KOPT-K1 (cell line): ENCODE measurements around the gene WFDC1.

Source experiments
- H3K27ac ChIP-seq: fragments of 200-600 bp; sonication (generic); 2 replicates; pipeline ENCODE4 v1.5.1; 2016; ENCODE audit warnings: antibody characterized with exemption, mild to moderate bottlenecking, low read depth, low read length; ENCODE audit not compliant: poor library complexity, severe bottlenecking
- H3K36me3 ChIP-seq: fragments of 200-600 bp; sonication (generic); 2 replicates; pipeline ENCODE4 v1.5.1; 2017; ENCODE audit warnings: antibody characterized with exemption, mild to moderate bottlenecking, low read length, moderate library complexity; ENCODE audit not compliant: insufficient read depth
- H3K9me3 ChIP-seq: fragments of 200-600 bp; sonication (generic); 2 replicates; pipeline ENCODE4 v1.5.1; 2017; ENCODE audit warnings: antibody characterized with exemption, low read length, mild to moderate bottlenecking; ENCODE audit not compliant: insufficient read depth, poor library complexity, severe bottlenecking

WFDC1 gene

GRCh38 chr16:84358601-84359295, 64.1 kb downstream of the WFDC1 start:
- H3K36me3 ChIP-seq, result no peaks in the 10 kb centered on the region
- H3K27ac ChIP-seq, result no peak overlapping the region
- H3K9me3 ChIP-seq, result no peaks in the 10 kb centered on the region

GRCh38 chr16:84359326-84359725, 64.6 kb downstream of the WFDC1 start:
- H3K36me3 ChIP-seq, result no peaks in the 10 kb centered on the region
- H3K9me3 ChIP-seq, result no peaks in the 10 kb centered on the region
- H3K27ac ChIP-seq, result no peak overlapping the region

DNA sequence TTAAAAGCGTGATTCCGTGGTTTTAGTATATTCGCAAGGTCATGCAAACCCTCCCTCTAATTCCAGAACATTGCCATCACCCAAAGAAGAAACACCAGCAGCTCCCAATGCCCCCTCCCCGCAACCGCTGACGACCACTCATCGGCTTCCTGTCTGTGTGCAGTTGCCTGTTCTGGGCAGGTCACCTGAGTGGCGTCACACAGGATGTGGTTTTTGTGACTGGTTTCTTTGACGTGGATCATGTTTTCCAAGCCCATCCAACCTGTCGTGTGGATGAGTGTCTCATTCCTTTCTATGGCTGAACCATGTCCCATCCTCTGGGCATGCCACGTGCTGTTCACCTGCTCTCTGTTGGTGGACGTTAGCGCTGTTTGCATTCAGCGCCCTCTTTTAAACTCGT, 65.5 kb downstream of the WFDC1 start:
- Histone ChIP-seq H3K27ac (no peak overlapping the region), H3K9me3 (no peaks in the 10 kb centered on the region), H3K36me3 (no peaks in the 10 kb centered on the region)

- Histone ChIP-seq H3K36me3 (no peaks in the 10 kb centered on the region), H3K9me3 (no peaks in the 10 kb centered on the region), H3K27ac (no peak overlapping the region)
Measured at GRCh38 chr16:84360748-84361147, 66.1 kb downstream of the WFDC1 start.

DNA sequence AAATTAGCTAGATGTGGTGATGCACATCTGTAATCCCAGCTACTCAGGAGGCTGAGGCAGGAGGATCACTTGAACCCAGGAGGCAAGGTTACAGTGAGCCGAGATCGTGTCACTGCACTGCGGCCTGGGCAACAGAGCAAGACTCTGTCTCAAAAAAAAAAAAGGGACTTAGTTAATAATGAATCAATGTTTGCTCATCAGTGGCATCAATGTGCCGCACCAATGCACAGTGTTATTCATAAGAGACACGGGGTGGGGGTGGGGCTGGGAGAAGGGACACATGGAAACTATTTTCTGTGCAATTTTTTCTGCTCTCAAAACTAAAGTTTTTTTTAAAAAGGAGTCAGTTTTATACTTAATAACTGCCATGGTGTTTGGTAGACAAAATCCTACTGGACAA, 66.9 kb downstream of the WFDC1 start:
- no peaks in the 10 kb centered on the region for H3K36me3 ChIP-seq
- H3K9me3 ChIP-seq, result no peaks in the 10 kb centered on the region
- H3K27ac ChIP-seq, result no peak overlapping the region

GRCh38 chr16:84362471-84362941, 67.8 kb downstream of the WFDC1 start:
- Histone ChIP-seq H3K9me3 (no peaks in the 10 kb centered on the region), H3K27ac (no peak overlapping the region), H3K36me3 (no peaks in the 10 kb centered on the region)

DNA sequence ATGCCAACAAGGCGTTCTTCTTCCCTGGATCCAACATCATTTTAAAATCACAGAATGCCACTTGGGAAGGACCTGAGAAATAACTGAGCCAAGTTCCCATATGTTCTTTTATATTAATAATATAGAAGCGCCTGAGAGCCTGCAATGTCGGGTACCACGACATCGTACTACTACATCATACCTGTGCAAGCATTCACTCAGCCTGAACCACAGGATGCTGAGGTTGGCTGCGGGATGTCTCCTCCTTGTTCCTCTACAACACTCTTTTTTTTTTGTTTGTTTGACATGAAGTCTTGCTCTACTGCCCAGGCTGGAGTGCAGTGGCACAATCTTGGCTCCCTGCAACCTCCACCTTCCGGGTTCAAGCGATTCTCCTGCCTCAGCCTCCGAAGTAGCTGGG, 71.5 kb downstream of the WFDC1 start:
- Histone ChIP-seq H3K27ac (no peak overlapping the region), H3K36me3 (no peaks in the 10 kb centered on the region), H3K9me3 (no peaks in the 10 kb centered on the region)

DNA sequence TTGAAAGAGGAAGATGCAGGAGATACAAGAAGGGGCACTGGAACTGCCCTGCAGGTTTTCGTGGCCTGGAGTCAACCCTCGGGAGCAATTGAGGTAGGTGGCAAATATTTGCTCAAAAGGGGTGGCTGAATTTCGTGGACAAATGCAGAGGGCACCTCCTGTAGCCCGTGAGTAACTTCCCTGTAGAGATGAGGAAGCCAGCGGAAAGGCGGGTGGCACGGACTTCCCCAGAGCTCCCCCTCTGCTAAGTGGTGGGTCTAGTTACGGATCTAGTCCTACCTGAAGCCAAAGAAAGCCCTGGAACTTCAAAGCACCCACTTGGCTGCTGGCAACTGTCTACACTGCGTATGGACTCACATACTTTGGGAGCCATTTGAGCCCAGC, 72.6 kb downstream of the WFDC1 start:
- H3K27ac ChIP-seq, result no peak overlapping the region
- no peaks in the 10 kb centered on the region for H3K36me3 ChIP-seq
- H3K9me3 ChIP-seq, result no peaks in the 10 kb centered on the region

DNA sequence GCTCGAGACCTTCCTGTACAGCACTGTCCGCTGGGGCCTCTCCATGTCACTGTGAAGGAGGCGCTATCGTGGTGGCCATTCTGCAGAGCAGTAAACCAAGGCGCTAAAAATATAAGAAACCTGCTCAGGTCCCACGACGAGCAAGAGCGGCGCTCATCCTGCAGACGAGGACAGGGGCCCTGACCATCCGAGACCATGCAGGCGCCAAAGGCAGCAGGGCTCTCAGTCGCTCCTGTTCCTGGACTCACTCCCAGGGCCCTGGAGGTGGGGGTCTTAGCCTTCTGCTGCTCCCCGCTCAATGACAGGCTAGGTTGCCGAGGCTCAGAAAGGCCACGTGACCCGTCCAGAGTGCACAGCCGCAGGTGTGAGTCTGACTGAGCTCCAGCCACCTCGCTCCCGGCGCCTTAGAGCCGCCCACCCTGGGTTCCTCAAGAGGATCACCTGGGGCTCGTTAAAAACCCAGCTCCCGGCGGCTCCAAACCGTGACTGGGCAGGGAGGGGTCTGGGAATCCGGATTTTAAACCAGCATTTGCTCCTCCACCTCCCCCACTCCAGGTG, 73.2 kb downstream of the WFDC1 start:
- H3K27ac ChIP-seq, result no peak overlapping the region

GRCh38 chr16:84368308-84368996, 73.8 kb downstream of the WFDC1 start, which contains the start of gene ATP2C2:
Gene ATP2C2 (plus strand): TSS chr16:84368538. CDS start chr16:84368616, 78 bp downstream.
- Histone ChIP-seq H3K27ac (no peak within 1 kb of the TSS), H3K9me3 (no peaks in the 10 kb centered on the region), H3K36me3 (no peaks in the 10 kb centered on the region)

More for the DNA sequence above, 73.2 kb downstream of the WFDC1 start:
- H3K9me3 ChIP-seq, result no peaks in the 10 kb centered on the region
- no peaks in the 10 kb centered on the region for H3K36me3 ChIP-seq

- Histone ChIP-seq H3K27ac (no peak overlapping the region), H3K9me3 (no peaks in the 10 kb centered on the region), H3K36me3 (no peaks in the 10 kb centered on the region)
Measured at GRCh38 chr16:84369105-84369504, 74.4 kb downstream of the WFDC1 start.

DNA sequence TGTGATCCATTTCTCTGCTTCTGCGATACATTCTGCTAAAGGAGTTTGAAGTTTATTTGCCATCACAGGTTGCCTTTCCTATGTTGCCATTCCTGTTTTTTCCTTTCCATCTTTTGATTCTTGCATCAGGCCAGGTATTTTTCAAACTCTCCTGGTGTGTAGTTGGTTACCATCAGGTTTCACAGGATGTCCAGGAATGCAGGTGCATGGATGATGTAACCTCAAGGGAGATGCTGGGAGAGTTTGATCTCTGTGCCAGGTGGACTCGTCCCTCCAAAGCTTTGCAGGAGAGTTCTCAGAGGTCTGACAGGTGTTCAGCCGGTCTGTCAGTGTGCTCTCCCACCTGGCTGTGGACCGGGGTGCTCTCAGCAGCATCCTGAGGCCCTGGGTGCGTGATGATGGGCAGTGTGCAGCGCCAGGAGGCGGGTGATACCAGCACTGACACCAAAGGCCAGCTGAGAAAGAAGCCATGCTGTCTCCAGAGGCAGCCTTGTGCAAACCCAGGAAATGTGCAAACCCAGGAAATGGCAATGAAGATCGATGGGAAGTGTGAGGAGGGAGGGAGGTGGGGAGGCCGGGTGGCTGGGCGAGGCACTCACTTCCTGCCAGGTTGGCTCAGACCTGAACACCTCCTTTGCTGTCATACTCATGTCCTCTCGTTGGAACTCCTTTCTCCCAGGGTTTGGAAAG, 75.4 kb downstream of the WFDC1 start:
- Histone ChIP-seq H3K36me3 (no peaks in the 10 kb centered on the region), H3K9me3 (no peaks in the 10 kb centered on the region), H3K27ac (no peak overlapping the region)

GRCh38 chr16:84370723-84371552, 76.3 kb downstream of the WFDC1 start:
- Histone ChIP-seq H3K27ac (no peak overlapping the region), H3K9me3 (no peaks in the 10 kb centered on the region), H3K36me3 (no peaks in the 10 kb centered on the region)

DNA sequence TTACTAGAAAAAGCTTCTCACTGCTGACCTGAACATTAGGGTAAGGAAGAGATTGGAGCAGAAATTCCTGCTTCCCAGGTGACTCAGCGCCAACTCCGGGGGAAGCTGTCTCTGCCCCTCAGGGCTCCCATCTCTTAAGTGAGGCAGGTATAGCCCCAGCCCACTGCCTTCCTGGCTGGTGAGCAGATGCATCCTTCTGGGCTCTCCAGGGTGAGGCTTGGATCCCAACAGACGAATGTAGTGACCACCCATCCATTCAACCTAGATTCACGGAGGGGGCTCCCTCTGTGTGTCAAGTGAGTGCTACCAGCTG, 76.8 kb downstream of the WFDC1 start:
- Histone ChIP-seq H3K9me3 (no peaks in the 10 kb centered on the region), H3K36me3 (no peaks in the 10 kb centered on the region), H3K27ac (no peak overlapping the region)
